Body of pancreas (tissue), 4 donors: Measurements from ENCODE around the gene PLP1. TPM values are rescaled to one million over a fixed set of nuclear protein-coding genes. Genes with fewer than 3 reads are reported as not detected.
A peak's percentile ranks its signal among the peaks of the same experiment; 100 is the strongest.

Source experiments
- ATAC-seq: fragments of 150-250 bp; one replicate; pipeline ENCODE4 v1.9.1; 2016
- DNase-seq, 4 donors: peaks; one replicate each; pipeline ENCODE4 v3.0.0-alpha.2; 2019
- H3K27ac ChIP-seq, 4 donors: fragments of 200-600 bp; sonication (generic); 1 replicate in 3 of 4; 2 replicates in 1 of 4; pipeline versions ENCODE4 v1.5.1 to v1.6.1; 2016 to 2019; ENCODE audit warnings: mild to moderate bottlenecking in 1 of 4, mixed read lengths in 1 of 4, moderate library complexity in 1 of 4
- H3K27me3 ChIP-seq, 2 donors: fragments of 200-600 bp; sonication (generic); one replicate each; pipeline ENCODE4 v1.6.0; 2016; ENCODE audit warnings: mild to moderate bottlenecking in 1 of 2
- H3K36me3 ChIP-seq, 2 donors: fragments of 200-600 bp; sonication (generic); replicated peaks in 1 of 2; 2 replicates each; pipeline ENCODE4 v1.5.1; 2016; ENCODE audit warnings: low read depth in 2 of 2; ENCODE audit not compliant: insufficient read depth in 1 of 2
- H3K4me1 ChIP-seq: fragments of 200-600 bp; sonication (generic); one replicate; pipeline ENCODE4 v1.6.0; 2016
- H3K4me3 ChIP-seq, 2 donors: fragments of 200-600 bp; sonication (generic); 1 replicate in 1 of 2; 2 replicates in 1 of 2; pipeline ENCODE4 v1.5.1; 2016 to 2019
- H3K9me3 ChIP-seq, 3 donors: fragments of 200-600 bp; sonication (generic); 1 replicate in 2 of 3; 2 replicates in 1 of 3; pipeline ENCODE4 v1.5.1; 2016
- POLR2A ChIP-seq, 3 donors: fragments of 450-650 bp; IDR thresholded peaks; one replicate each; pipeline ENCODE4 v1.6.1; 2016; ENCODE audit warnings: antibody characterized with exemption in 3 of 3, mild to moderate bottlenecking in 2 of 3
- WGBS, 2 donors: methylation state at CpG; one replicate each; pipeline ENCODE4 v1.1.5; 2017; 5-methylcytosine and 5-hydroxymethylcytosine counted together
- intact Hi-C: fragments of 100-400 bp; cut with DNase I; formaldehyde crosslinking; loops from one replicate; pipeline ENCODE4 v1.15.1; 2023
- total RNA-seq, 2 donors: library from RNA; depleted of rRNA; stranded (reverse); fragments of >200 nt; gene quantifications; one replicate each; pipeline ENCODE4 v1.1.0, GENCODE V29; 2016
- TF ChIP-seq, protein P1 (sequence below), 7 experiments: fragments of 450-650 bp in 4 of 7; fragments of 200-600 bp in 3 of 7; sonication (generic) in 3 of 7; IDR thresholded peaks; one replicate each; pipeline ENCODE4 v1.5.1; 2016 to 2019; ENCODE audit warnings: antibody characterized with exemption in 7 of 7

Gene PLP1
- total RNA-seq, 2 donors from 2014 or later, result 0.78 to 2.0 TPM

- Histone ChIP-seq H3K36me3 (no peaks in the 10 kb centered on the region), H3K9me3 (no peaks in the 10 kb centered on the region), H3K27me3 (no peaks in the 10 kb centered on the region), H3K4me1 (no peaks in the 10 kb centered on the region), H3K27ac (no peak overlapping the region), H3K4me3 (no peak overlapping the region)
- WGBS, 2 donors, result 46 to 53% methylated on average over 4 to 8 of the region's 8 CpGs
- TF ChIP-seq POLR2A (IDR thresholded peaks at IDR 0.05), result no peak
- TF ChIP-seq, protein P1, sequence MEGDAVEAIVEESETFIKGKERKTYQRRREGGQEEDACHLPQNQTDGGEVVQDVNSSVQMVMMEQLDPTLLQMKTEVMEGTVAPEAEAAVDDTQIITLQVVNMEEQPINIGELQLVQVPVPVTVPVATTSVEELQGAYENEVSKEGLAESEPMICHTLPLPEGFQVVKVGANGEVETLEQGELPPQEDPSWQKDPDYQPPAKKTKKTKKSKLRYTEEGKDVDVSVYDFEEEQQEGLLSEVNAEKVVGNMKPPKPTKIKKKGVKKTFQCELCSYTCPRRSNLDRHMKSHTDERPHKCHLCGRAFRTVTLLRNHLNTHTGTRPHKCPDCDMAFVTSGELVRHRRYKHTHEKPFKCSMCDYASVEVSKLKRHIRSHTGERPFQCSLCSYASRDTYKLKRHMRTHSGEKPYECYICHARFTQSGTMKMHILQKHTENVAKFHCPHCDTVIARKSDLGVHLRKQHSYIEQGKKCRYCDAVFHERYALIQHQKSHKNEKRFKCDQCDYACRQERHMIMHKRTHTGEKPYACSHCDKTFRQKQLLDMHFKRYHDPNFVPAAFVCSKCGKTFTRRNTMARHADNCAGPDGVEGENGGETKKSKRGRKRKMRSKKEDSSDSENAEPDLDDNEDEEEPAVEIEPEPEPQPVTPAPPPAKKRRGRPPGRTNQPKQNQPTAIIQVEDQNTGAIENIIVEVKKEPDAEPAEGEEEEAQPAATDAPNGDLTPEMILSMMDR (IDR thresholded peaks at IDR 0.05), result no peak
- intact Hi-C loops, result no loop called here
- peak in 1 of 4 donors; percentile 2 for DNase-seq
- ATAC-seq, result no peak
These were observed 45.7 kb upstream of the PLP1 start for GRCh38 chrX:103730796-103731493.

DNA sequence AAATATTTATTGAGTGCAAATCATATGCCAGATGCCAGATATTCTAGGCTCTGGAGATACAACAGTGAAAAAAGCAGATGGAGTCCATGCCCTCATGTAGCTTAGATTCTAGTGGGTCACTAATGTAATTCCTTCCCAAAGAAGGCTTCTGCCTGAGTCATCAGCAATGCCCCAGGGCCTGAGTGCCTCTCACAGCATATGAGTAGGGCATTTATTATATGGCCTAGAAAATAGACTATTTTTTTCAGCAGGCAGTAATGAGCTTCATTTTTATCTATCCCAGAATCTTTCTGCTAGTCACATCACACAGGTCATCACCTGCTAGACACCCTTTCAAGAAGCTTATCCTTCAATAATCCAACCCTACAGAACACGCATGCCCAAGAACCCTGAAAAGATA lies 43.6 kb upstream of the PLP1 start:
- WGBS, 2 donors, result 69 to 100% methylated on average over 1 of the region's 1 CpG
- intact Hi-C loops, result no loop called here
- Histone ChIP-seq H3K9me3 (no peaks in the 10 kb centered on the region), H3K36me3 (no peaks in the 10 kb centered on the region), H3K4me3 (no peak overlapping the region), H3K4me1 (no peaks in the 10 kb centered on the region), H3K27me3 (no peaks in the 10 kb centered on the region), H3K27ac (no peak overlapping the region)
- DNase-seq (no peak), ATAC-seq (no peak)
- TF ChIP-seq, protein P1 (IDR thresholded peaks at IDR 0.05), result no peak
- no peak for TF ChIP-seq POLR2A (IDR thresholded peaks at IDR 0.05)

GRCh38 chrX:103734125-103734760 lies 42.4 kb upstream of the PLP1 start:
- TF ChIP-seq POLR2A (IDR thresholded peaks at IDR 0.05), result no peak
- TF ChIP-seq, protein P1 (IDR thresholded peaks at IDR 0.05), result no peak
- no peak overlapping the region for H3K27ac ChIP-seq
- intact Hi-C loops, result no loop called here
- H3K27me3 ChIP-seq, result no peaks in the 10 kb centered on the region
- ATAC-seq, result no peak
- DNase-seq, result no peak
- no peaks in the 10 kb centered on the region for H3K4me1 ChIP-seq
- no peak overlapping the region for H3K4me3 ChIP-seq
- no peaks in the 10 kb centered on the region for H3K9me3 ChIP-seq
- no peaks in the 10 kb centered on the region for H3K36me3 ChIP-seq
- 42 to 48% methylated on average over 3 to 4 of the region's 4 CpGs for WGBS, 2 donors

- DNase-seq (no peak), ATAC-seq (no peak)
- no peaks in the 10 kb centered on the region for H3K9me3 ChIP-seq
- TF ChIP-seq POLR2A (IDR thresholded peaks at IDR 0.05), result no peak
- H3K27ac ChIP-seq, result no peak overlapping the region
- intact Hi-C loops, result no loop called here
- H3K4me3 ChIP-seq, result no peak overlapping the region
- no peaks in the 10 kb centered on the region for H3K27me3 ChIP-seq
- no peaks in the 10 kb centered on the region for H3K36me3 ChIP-seq
- H3K4me1 ChIP-seq, result no peaks in the 10 kb centered on the region
These were observed 38.9 kb upstream of the PLP1 start for GRCh38 chrX:103737696-103738095.

DNA sequence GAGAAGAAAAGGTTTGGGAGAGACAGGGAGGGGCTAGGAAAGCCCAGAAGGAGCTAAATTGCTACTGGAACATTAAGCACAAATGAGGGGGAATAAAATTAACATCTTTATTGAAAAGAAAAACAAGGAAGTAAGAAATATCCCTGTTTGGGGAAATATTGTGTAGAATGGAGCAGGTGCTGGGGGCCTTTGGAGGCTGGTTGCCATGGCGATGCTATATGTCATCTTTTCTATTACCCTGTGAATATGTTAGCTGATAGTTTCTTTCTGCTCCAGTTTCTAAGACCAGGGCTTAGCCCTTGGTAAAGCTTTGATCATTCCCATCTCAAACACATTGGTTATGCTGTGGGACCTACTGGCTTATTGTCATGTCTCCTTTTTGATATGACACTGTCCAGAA lies 37.2 kb upstream of the PLP1 start:
- no peaks in the 10 kb centered on the region for H3K9me3 ChIP-seq
- TF ChIP-seq POLR2A (IDR thresholded peaks at IDR 0.05), result no peak
- TF ChIP-seq, protein P1 (IDR thresholded peaks at IDR 0.05), result no peak
- H3K27me3 ChIP-seq, result no peaks in the 10 kb centered on the region
- intact Hi-C loops, result no loop called here
- no peak overlapping the region for H3K4me3 ChIP-seq
- no peak for ATAC-seq
- H3K4me1 ChIP-seq, result no peaks in the 10 kb centered on the region
- DNase-seq, result no peak
- 92 to 100% methylated on average over 1 of the region's 1 CpG for WGBS, 2 donors
- H3K36me3 ChIP-seq, result no peaks in the 10 kb centered on the region
- no peak overlapping the region for H3K27ac ChIP-seq
